ENCODE data around the gene ARSJ.

GRCh38 chr4:113997206-113997605 is 17.8 kb upstream of the ARSJ start:
- TF ChIP-seq, protein P1, sequence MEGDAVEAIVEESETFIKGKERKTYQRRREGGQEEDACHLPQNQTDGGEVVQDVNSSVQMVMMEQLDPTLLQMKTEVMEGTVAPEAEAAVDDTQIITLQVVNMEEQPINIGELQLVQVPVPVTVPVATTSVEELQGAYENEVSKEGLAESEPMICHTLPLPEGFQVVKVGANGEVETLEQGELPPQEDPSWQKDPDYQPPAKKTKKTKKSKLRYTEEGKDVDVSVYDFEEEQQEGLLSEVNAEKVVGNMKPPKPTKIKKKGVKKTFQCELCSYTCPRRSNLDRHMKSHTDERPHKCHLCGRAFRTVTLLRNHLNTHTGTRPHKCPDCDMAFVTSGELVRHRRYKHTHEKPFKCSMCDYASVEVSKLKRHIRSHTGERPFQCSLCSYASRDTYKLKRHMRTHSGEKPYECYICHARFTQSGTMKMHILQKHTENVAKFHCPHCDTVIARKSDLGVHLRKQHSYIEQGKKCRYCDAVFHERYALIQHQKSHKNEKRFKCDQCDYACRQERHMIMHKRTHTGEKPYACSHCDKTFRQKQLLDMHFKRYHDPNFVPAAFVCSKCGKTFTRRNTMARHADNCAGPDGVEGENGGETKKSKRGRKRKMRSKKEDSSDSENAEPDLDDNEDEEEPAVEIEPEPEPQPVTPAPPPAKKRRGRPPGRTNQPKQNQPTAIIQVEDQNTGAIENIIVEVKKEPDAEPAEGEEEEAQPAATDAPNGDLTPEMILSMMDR (IDR thresholded peaks at IDR 0.05; ENCODE audit: low read depth, low read length, poor library complexity, severe bottlenecking): no peak
- no peak for TF ChIP-seq EZH2phosphoT487 (IDR thresholded peaks at IDR 0.05; ENCODE audit: borderline replicate concordance, low read length)

Data from DOHH2 (cell line).